Lower leg skin (tissue), 3 donors: Measurements from ENCODE around the gene PLD3.

Source experiments
- POLR2A ChIP-seq, 2 donors: fragments of 450-650 bp; IDR thresholded peaks; one replicate each; pipeline ENCODE4 v1.6.1; 2016 to 2017; ENCODE audit warnings: antibody characterized with exemption in 2 of 2, mild to moderate bottlenecking in 1 of 2, moderate library complexity in 1 of 2
- TF ChIP-seq, protein P1 (sequence below), 3 donors: fragments of 450-650 bp; IDR thresholded peaks; one replicate each; pipeline ENCODE4 v1.5.1; 2016; ENCODE audit warnings: antibody characterized with exemption in 3 of 3, mild to moderate bottlenecking in 3 of 3, moderate library complexity in 2 of 3

GRCh38 chr19:40344422-40344821, 4.1 kb upstream of the PLD3 start:
- TF ChIP-seq, protein P1, sequence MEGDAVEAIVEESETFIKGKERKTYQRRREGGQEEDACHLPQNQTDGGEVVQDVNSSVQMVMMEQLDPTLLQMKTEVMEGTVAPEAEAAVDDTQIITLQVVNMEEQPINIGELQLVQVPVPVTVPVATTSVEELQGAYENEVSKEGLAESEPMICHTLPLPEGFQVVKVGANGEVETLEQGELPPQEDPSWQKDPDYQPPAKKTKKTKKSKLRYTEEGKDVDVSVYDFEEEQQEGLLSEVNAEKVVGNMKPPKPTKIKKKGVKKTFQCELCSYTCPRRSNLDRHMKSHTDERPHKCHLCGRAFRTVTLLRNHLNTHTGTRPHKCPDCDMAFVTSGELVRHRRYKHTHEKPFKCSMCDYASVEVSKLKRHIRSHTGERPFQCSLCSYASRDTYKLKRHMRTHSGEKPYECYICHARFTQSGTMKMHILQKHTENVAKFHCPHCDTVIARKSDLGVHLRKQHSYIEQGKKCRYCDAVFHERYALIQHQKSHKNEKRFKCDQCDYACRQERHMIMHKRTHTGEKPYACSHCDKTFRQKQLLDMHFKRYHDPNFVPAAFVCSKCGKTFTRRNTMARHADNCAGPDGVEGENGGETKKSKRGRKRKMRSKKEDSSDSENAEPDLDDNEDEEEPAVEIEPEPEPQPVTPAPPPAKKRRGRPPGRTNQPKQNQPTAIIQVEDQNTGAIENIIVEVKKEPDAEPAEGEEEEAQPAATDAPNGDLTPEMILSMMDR (IDR thresholded peaks at IDR 0.05), result no peak
- no peak for TF ChIP-seq POLR2A (IDR thresholded peaks at IDR 0.05)
